C4-2B (cell line): ENCODE data around the gene PAQR5.

Experiments used
- H3K27ac ChIP-seq: fragments of 450-650 bp; 2 replicates; pipeline ENCODE4 v1.5.1; 2017
- CTCF ChIP-seq: fragments of 450-650 bp; conservative IDR thresholded peaks from 2 replicates; pipeline ENCODE4 v1.5.1; 2017; ENCODE audit warnings: mild to moderate bottlenecking
- ZFX ChIP-seq: fragments of 450-650 bp; IDR thresholded peaks from 2 replicates; pipeline ENCODE4 v1.6.1; 2017

PAQR5 gene

DNA sequence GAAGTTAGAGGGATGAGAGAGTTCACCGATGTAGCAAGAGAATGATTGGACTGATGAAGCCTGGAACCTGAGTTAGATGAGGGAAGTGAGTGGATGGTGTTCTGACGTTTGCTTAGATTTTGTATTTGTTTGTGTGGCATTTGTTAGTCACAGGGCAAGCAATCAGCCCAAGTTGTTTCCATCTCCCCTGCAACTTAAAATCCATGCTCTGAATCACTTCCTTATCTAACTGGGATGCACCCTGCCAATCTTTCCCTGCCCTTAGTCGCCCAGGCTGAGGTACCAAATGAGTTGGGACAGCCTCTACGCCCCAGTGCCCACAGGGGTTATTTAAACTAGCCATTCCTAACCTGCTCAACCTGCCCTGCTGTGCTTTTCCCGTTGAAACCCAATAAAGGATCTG is 12.6 kb downstream of the PAQR5 start:
- no peak for TF ChIP-seq ZFX
- no peak for TF ChIP-seq CTCF
- H3K27ac ChIP-seq = no peak overlapping the region

GRCh38 chr15:69313432-69314000 is 14.8 kb downstream of the PAQR5 start:
- H3K27ac ChIP-seq = no peak overlapping the region
- TF ChIP-seq ZFX = no peak
- TF ChIP-seq CTCF = no peak

DNA sequence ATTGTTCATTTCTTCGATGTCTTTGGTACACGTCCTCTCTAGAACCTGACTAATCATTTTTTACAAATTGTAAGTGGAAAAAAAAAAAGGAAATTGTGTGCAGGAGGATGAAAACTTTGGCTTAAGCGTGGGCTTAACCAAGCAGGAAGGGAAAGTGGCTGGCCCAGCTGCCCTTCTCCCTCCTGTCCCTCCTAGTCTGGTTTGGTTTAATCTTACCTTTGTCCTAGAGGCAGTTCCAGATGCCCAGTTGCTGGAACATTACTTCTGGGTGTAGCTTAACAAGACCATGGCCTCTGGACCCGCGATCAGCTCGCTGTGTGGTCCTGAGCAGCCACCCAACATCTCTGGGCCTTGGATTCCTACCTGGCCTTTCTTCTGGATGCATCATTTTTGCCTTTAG is 15.4 kb downstream of the PAQR5 start:
- no peak overlapping the region for H3K27ac ChIP-seq
- TF ChIP-seq ZFX = no peak
- no peak for TF ChIP-seq CTCF

GRCh38 chr15:69314736-69315135 is 16.0 kb downstream of the PAQR5 start:
- TF ChIP-seq CTCF (no peak), ZFX (no peak)
- no peak overlapping the region for H3K27ac ChIP-seq

GRCh38 chr15:69315402-69316110 is 16.8 kb downstream of the PAQR5 start:
- H3K27ac ChIP-seq = no peak overlapping the region
- TF ChIP-seq ZFX = no peak

DNA sequence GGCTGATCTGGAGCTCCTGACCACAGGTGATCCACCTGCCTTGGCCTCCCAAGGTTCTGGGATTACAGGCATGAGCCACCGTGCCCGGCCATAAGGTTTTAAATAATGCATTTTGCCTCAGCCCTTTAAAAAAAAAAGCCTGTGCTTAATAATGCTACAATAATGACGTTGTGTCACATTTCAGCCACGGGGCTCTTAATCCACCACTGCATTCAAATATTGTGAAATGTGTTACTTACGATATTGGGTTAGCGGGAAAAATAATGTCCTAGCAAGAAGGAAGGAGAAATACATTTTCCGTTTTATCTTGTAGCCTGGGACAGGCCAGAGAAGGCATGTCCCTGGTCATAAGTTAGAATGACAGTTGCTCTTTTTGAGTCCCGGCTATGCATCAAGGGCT is 17.6 kb downstream of the PAQR5 start:
- no peak overlapping the region for H3K27ac ChIP-seq
- TF ChIP-seq CTCF = no peak
- no peak for TF ChIP-seq ZFX

DNA sequence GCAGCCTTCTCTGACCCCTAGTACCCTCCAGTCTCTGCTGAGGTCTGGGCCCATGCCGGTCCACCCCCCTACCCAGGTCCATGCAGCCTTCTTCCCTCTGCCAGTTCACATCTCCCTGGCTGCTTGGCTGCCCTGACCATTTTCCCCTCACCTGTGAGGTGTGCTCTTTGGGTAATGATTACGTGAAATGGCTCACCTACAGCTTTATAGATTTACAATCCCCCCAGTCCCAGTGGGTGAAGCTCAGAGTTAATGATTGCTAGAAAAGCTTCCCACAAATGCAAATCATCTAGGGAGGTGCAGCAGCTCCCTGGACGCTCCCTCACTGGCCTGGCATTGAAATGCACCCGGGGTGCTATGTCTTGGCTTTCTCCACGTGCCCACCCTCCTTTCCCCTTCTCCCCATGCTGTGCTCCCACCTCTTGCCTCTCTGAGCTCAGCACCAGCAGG is 18.7 kb downstream of the PAQR5 start:
- H3K27ac ChIP-seq = no peak overlapping the region
- TF ChIP-seq CTCF (no peak), ZFX (no peak)

DNA sequence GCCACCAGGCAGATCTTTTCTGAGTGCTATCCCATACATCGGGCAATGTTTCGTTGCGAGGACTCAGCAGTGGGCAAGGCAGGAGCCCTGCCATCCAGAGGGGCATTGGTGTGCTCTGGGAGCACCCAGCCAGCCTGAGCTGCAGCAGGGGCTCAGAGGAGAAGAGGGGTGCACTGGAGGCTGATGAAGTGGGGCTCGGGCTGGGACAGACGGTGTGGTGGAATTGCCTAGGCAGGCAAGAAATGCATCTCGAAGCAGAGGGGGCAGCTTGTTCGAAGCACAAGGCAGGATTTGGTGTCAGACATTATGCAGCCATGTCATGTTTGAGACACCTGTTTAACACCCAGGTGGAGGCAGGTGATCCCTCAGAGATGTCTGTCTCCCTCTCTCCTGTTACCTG is 19.3 kb downstream of the PAQR5 start:
- H3K27ac ChIP-seq = no peak overlapping the region
- no peak for TF ChIP-seq ZFX
- no peak for TF ChIP-seq CTCF
